GM20000 (cell line): ENCODE measurements around the gene BCAS2.

Source experiments
- DNase-seq: peaks from one replicate; pipeline ENCODE4 v3.0.0; 2012; ENCODE audit warnings: low spot score
- TF ChIP-seq, protein P1 (sequence below): IDR thresholded peaks from 2 replicates; pipeline ENCODE4 v1.5.1; 2012; ENCODE audit warnings: mild to moderate bottlenecking, control low read depth; ENCODE audit errors: extremely low read depth, missing control alignments

The BCAS2 gene

DNA sequence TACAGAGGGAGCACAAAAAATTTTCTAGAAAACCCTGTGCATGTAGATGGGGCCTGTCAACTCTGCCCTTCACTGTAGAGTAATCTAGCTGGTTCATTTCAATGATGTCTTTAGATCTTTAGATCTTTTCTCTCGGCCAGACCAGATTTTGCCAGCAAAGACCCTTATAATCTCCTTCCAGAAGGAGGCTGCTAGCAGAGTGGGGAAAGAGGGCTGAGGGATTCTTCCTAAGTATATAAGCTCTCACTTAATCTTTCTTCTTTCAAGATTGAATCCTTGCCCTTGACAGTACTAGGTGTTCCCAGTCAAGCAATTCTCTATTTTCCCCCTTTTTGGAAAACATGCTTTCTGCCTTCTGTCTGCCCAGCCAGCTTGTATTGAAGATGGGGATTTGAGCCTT lies 34.3 kb downstream of the BCAS2 start:
- TF ChIP-seq, protein P1, sequence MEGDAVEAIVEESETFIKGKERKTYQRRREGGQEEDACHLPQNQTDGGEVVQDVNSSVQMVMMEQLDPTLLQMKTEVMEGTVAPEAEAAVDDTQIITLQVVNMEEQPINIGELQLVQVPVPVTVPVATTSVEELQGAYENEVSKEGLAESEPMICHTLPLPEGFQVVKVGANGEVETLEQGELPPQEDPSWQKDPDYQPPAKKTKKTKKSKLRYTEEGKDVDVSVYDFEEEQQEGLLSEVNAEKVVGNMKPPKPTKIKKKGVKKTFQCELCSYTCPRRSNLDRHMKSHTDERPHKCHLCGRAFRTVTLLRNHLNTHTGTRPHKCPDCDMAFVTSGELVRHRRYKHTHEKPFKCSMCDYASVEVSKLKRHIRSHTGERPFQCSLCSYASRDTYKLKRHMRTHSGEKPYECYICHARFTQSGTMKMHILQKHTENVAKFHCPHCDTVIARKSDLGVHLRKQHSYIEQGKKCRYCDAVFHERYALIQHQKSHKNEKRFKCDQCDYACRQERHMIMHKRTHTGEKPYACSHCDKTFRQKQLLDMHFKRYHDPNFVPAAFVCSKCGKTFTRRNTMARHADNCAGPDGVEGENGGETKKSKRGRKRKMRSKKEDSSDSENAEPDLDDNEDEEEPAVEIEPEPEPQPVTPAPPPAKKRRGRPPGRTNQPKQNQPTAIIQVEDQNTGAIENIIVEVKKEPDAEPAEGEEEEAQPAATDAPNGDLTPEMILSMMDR: no peak

GRCh38 chr1:114545796-114546195 lies 35.6 kb downstream of the BCAS2 start:
- DNase-seq: no peak
- TF ChIP-seq, protein P1: no peak

More for the DNA sequence above, 34.3 kb downstream of the BCAS2 start:
- no peak for DNase-seq

GRCh38 chr1:114545315-114545714 lies 36.1 kb downstream of the BCAS2 start:
- TF ChIP-seq, protein P1: no peak
- DNase-seq: no peak

- DNase-seq: no peak
- TF ChIP-seq, protein P1: no peak
Observed at GRCh38 chr1:114540821-114541220, 40.6 kb downstream of the BCAS2 start.

DNA sequence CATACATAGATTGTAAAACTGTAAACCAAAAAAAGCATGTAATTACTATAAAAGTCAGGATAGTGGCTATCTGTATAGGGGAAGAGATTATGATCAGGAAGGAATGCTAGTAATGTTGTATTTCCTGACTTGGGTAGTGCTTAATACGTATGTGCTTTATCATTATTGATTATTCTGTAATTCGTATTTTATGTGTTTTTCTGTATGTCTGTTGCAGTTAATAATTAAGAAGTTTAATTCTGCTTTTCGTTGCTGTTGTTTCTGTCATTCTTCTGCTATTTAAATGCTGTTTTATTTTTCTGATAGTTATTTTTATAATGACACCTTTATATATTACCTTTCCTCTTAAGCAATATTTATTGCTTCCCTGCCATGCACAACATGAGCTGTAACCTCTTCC lies 41.1 kb downstream of the BCAS2 start:
- TF ChIP-seq, protein P1: no peak
- no peak for DNase-seq

DNA sequence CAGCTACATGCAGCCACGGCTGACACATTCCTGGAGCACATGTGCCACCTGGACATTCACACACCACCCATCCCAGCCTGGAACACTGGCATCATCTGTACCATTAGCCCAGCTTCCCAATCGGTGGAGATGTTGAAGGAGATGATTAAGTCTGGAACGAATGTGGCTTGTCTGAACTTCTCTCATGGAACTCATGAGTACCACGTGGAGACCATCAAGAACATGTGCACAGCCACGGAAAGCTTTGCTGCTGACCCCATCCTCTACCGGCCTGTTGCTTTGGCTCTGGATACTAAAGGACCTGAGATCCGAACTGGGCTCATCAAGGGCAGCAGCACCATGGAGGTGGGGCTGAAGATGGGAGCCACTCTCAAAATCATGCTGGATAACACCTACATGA lies 45.4 kb downstream of the BCAS2 start:
- TF ChIP-seq, protein P1: no peak
- no peak for DNase-seq

DNA sequence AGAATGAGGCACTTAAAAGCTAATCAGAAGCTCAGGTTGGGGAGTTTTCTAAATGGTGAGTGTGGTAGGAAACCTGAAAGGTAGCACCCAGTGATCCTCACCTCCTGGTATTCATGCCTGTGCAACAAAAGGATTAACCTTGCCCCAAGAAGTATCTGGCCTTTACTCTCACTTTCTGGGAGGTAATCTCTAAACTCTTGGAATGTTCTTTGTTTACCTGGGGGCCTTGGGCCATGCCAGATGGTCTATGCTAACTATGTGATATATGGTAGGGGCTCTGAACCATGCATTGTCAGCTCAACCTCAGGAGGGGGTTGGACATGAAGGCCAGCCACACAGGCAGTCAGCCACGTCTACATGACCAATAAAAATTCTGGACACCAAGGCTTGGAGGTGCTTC lies 46.0 kb downstream of the BCAS2 start:
- TF ChIP-seq, protein P1: no peak

DNA sequence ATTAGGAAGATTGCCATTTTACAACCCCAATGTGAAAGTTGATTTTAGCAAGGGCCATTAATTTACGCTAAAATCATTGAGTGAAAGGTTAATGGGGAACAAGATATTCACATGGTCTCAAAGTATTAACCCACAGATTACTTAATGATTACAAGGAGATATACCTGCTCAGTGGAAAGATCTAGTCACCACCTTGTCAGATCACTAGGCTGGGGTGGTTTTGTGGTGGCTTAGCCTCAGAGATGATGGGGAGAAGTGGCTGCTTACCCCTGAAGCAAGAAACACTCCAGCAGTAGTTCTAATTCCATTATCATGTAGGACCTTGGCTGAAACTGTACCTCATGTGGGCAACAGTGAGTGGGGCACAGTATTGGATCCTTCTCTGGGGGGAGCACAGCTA lies 50.3 kb downstream of the BCAS2 start:
- no peak for DNase-seq
- TF ChIP-seq, protein P1: no peak

More for the DNA sequence above, 46.0 kb downstream of the BCAS2 start:
- DNase-seq: no peak
